ENCODE data around the gene SLCO4A1. TPM values are rescaled to one million over a fixed set of nuclear protein-coding genes. Genes with fewer than 3 reads are reported as not detected.

Gene SLCO4A1
- total and polyA plus RNA-seq, 2 of the 4 experiments (the other 2 are of a cell fraction): 0.72 to 1.1 TPM

DNA sequence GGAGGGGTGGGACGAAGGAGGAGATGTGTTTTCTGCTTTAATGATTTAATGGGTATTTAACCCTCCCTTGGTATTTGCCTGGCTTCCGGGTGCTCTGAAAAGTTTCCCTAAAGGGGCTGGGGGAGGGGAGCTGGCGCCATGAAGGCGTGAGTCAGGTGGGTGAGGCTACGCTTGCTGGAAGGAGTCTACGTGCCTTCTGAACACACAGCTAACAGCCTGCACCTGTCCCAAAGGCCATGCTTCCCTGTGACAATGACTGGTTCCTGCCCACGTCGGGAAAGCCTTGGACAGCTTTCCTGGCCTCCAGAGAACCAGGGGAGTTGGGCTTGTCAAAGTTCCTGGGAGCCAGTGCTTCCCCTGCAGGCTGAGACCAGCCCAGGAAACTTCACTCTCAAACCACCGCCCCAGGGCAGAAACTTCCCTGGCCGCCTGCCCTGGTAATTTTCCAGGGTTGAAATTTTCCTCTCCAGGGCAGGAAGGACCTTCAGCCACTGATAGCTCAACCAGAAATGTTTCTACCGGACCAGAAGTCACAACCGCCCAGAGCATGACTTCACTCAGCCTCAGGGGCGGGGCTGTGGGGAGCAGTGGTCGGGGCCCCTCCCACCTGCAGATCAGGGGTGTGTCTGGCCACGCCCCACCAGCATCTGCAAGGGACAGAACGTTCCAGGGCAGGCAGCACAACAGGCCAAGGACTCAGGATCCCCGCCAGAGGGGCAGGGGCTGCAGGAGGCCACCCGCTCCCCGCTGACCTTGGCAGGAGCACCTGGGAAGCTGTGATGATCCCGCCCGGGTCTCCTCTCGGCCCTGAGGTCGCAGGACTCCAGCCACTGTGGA is 18.6 kb upstream of the SLCO4A1 start:
- Histone ChIP-seq H3K79me1 (ENCODE audit: low read depth in 1 of 2, low read length in 2 of 2) (no peaks in the 10 kb centered on the region), H4K8ac (ENCODE audit: low read depth in 2 of 2, low read length in 2 of 2) (peak overlapping the region; percentile 36 to 91; a peak in 3 of 4 replicates), H2AK9ac (replicated peaks; ENCODE audit: low read depth, low read length, poor library complexity) (peak overlapping the region; percentile 85), H3K14ac (replicated peaks; ENCODE audit: low read depth, low read length) (peak overlapping the region; percentile 87), H3K9me1 (ENCODE audit: insufficient read depth, low read length) (peaks cover 8% of the 10 kb centered on the region; the same call in 1 of the 2 replicates), H2BK20ac (ENCODE audit: low read depth, low read length) (no peak overlapping the region), H3K18ac (ENCODE audit: low read depth, low read length) (0 out of 2 replicates have a peak overlapping the region, but pooled peaks have one; percentile 31), H4K91ac (ENCODE audit: insufficient read depth, low read depth, low read length) (peak overlapping the region; percentile 79; the same call in 1 of the 2 replicates), H3K27ac (ENCODE audit: insufficient read depth, low read length) (no peak overlapping the region; the same call in 1 of the 2 replicates), H3K9me3 (ENCODE audit: control insufficient read depth, insufficient read depth, low read length) (no peaks in the 10 kb centered on the region), H3K56ac (ENCODE audit: extremely low read depth, insufficient read depth, low read length) (no peak overlapping the region), H3K27me3 (ENCODE audit: control insufficient read depth, insufficient read depth, low read length) (no peaks in the 10 kb centered on the region; the same call in 1 of the 2 replicates), H3K23ac (ENCODE audit: low read depth, low read length) (peak overlapping the region; percentile 88), H2BK15ac (ENCODE audit: low read depth, low read length) (no peak overlapping the region; the same call in 2 of the 3 replicates), H3K36me3 (ENCODE audit: control insufficient read depth, insufficient read depth, low read length) (no peaks in the 10 kb centered on the region), H2AFZ (replicated peaks; ENCODE audit: low read length, poor library complexity) (peak overlapping the region; percentile 98), H2AK5ac (ENCODE audit: low read depth, low read length) (peak overlapping the region; percentile 78), H2BK120ac (ENCODE audit: low read depth, low read length) (peak overlapping the region; percentile 77; the same call in 1 of the 2 replicates), H3K4me1 (ENCODE audit: control insufficient read depth, insufficient read depth, low read length) (peaks cover 14% of the 10 kb centered on the region), H2BK5ac (ENCODE audit: low read depth, low read length, poor library complexity, severe bottlenecking) (peak overlapping the region; percentile 47), H3K4ac (ENCODE audit: low read depth, low read length) (peak overlapping the region; percentile 89), H3K4me2 (ENCODE audit: low read depth, low read length) (peak overlapping the region; percentile 60), H4K20me1 (ENCODE audit: insufficient read depth, low read length) (no peaks in the 10 kb centered on the region), H3K9ac (ENCODE audit: low read depth, low read length) (no peak overlapping the region), H3K4me3 (ENCODE audit: insufficient read depth, low read depth, low read length) (no peak overlapping the region), H4K5ac (ENCODE audit: low read depth, low read length) (peak overlapping the region; percentile 38; the same call in 1 of the 2 replicates)
- intact Hi-C loops (cut with micrococcal nuclease): no loop called here
- POLR2A ChIA-PET (ENCODE audit: unreplicated experiment): interaction anchor here (0.6 kb wide), 1 partner anchor 235 kb away, joined by 3 read pairs; no protein-coding TSS in a partner anchor
- no peak for TF ChIP-seq BHLHE40 (IDR thresholded peaks at IDR 0.05; ENCODE audit: low read depth, low read length)
- TF ChIP-seq MAZ (IDR thresholded peaks at IDR 0.05; ENCODE audit: borderline replicate concordance, low read depth, low read length): peak; percentile 44; the same call in 1 of the 2 replicates
- WGBS, 2 experiments (ENCODE audit: extremely low coverage in 2 of 2, insufficient read length in 1 of 2): 0% methylated on average over 1 of the region's 23 CpGs; no CpG with 5 or more reads in 1 of the 2 experiments
- DNase-seq: peak; percentile 68
- dilution Hi-C loops (cut with HindIII; ENCODE audit: low sequenced_read_pairs, unreplicated experiment): no loop called here
- BruUV-seq (replicated peaks): no TSS peak
- ATAC-seq (ENCODE audit: low read depth): peak; percentile 93
- CTCF ChIA-PET: no interaction called here
- in situ Hi-C loops (cut with MboI; ENCODE audit: low sequenced_read_pairs): loop anchor here (25.0 kb wide), 1 partner anchor 336 kb away; no protein-coding TSS in a partner anchor

All from IMR-90 (cell line).